AG04450 (cell line): Measurements from ENCODE around the gene TMEM126A. TPM values are rescaled to one million over a fixed set of nuclear protein-coding genes. Genes with fewer than 3 reads are reported as not detected.

Source experiments
- CTCF ChIA-PET: fragments of 300-600, 350-600 bp; formaldehyde crosslinking; extraction: SDS; loops from one replicate; lab custom pipeline; 2022; ENCODE audit warnings: antibody characterized with exemption, inconsistent platforms; lab: Charles Lee
- POLR2A ChIA-PET: fragments of 350-600 bp; formaldehyde crosslinking; extraction: SDS; loops from one replicate; lab custom pipeline; 2021; ENCODE audit warnings: antibody characterized with exemption, inconsistent platforms; lab: Yijun Ruan, JAX
- DNase-seq: peaks from one replicate; pipeline ENCODE4 v3.0.0-alpha.2; 2011; ENCODE audit warnings: low read depth, low spot score
- H3K27ac ChIP-seq: one replicate; pipeline ENCODE4 v1.5.1; 2012; ENCODE audit warnings: low read depth, low read length, control low read depth
- H3K27me3 ChIP-seq: one replicate; pipeline ENCODE4 v1.6.0; 2012; ENCODE audit warnings: low read length; ENCODE audit not compliant: control insufficient read depth, insufficient read depth
- H3K4me3 ChIP-seq: 2 replicates; pipeline ENCODE4 v1.5.1; 2011; ENCODE audit warnings: mild to moderate bottlenecking, low read depth, low read length, control low read depth
- H3K9me3 ChIP-seq: 2 replicates; pipeline ENCODE4 v1.5.1; 2012; ENCODE audit warnings: low read length; ENCODE audit not compliant: control insufficient read depth, insufficient read depth
- CTCF ChIP-seq: IDR thresholded peaks from 2 replicates; pipeline ENCODE4 v1.5.1; 2011; ENCODE audit warnings: low read depth, low read length, control low read depth, inconsistent platforms
- polyA plus RNA-seq: library from polyadenylated mRNA; depleted of rRNA; stranded (reverse); fragments of >200 nt; gene quantifications from 2 replicates; pipeline ENCODE4 v1.2.3, GENCODE V29; 2011

Gene TMEM126A
- polyA plus RNA-seq, 1 experiment: 104 TPM

GRCh38 chr11:85658180-85658579 is 10.4 kb downstream of the TMEM126A start:
- CTCF ChIA-PET: interaction anchor here (1.6 kb wide), 1 partner anchor 8 kb away, joined by 4 read pairs; no protein-coding TSS in a partner anchor
- Histone ChIP-seq H3K27ac (no peak overlapping the region), H3K27me3 (no peaks in the 10 kb centered on the region), H3K9me3 (no peaks in the 10 kb centered on the region), H3K4me3 (no peak overlapping the region)
- no peak for DNase-seq
- no peak for TF ChIP-seq CTCF
- POLR2A ChIA-PET: no interaction called here

DNA sequence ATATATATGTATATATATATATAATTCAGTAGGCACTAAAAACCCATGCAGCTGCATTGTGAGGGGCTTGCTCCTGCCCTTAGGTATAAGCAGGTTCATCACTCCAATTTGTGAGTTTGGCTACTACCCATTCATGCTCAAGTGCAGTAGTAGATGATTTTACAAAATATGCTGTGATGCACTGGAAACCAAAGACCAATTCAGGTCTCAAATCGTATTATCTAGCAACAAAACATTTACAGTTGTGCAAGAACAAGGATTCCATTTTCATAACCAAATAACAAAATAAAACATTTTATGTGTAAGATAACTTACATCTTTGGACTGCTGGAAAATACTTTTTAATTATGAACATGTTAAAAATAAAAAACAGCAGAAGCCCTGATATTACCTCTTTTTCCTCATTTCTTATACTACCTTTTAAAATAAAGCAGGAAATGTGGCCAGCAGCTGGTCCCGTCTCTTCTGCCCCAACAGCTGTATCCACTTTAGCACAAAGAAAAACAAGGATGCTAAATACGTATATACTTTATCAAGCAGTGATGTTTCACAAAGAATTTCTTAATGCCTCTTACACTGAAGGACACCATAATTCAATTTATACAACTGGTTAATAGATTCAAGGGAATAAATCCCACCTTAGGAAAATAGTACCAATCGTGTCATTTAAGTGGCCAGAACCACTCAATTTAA is 14.4 kb downstream of the TMEM126A start:
- ChIA-PET POLR2A (interaction anchor here (0.7 to 4.3 kb wide), 3 partner anchors 13 to 497 kb away, joined by 3 to 43 read pairs (median 19); partner anchors contain the start of genes CCDC89 and TMEM126A), CTCF (interaction anchor here (0.5 kb wide), 1 partner anchor 79 kb away, joined by 3 read pairs; no protein-coding TSS in a partner anchor)
- no peaks in the 10 kb centered on the region for H3K27me3 ChIP-seq
- H3K27ac ChIP-seq: no peak overlapping the region
- TF ChIP-seq CTCF: no peak
- H3K9me3 ChIP-seq: peaks cover 2% of the 10 kb centered on the region; the same call in 1 of the 2 replicates
- DNase-seq: no peak
- H3K4me3 ChIP-seq: peak overlapping the region; percentile 91

GRCh38 chr11:85663080-85663752 is 15.4 kb downstream of the TMEM126A start:
- ChIA-PET CTCF (interaction anchor here (0.9 kb wide), 1 partner anchor 67 kb away, joined by 3 read pairs; no protein-coding TSS in a partner anchor), POLR2A (interaction anchor here (0.6 to 4.3 kb wide), 4 partner anchors 15 to 665 kb away, joined by 3 to 43 read pairs (median 13); partner anchors contain the start of genes CCDC89 and TMEM126A)
- no peak overlapping the region for H3K27ac ChIP-seq
- TF ChIP-seq CTCF: no peak
- no peak for DNase-seq
- peak overlapping the region; percentile 91 for H3K4me3 ChIP-seq
- H3K9me3 ChIP-seq: peaks cover 2% of the 10 kb centered on the region; the same call in 1 of the 2 replicates
- no peaks in the 10 kb centered on the region for H3K27me3 ChIP-seq

DNA sequence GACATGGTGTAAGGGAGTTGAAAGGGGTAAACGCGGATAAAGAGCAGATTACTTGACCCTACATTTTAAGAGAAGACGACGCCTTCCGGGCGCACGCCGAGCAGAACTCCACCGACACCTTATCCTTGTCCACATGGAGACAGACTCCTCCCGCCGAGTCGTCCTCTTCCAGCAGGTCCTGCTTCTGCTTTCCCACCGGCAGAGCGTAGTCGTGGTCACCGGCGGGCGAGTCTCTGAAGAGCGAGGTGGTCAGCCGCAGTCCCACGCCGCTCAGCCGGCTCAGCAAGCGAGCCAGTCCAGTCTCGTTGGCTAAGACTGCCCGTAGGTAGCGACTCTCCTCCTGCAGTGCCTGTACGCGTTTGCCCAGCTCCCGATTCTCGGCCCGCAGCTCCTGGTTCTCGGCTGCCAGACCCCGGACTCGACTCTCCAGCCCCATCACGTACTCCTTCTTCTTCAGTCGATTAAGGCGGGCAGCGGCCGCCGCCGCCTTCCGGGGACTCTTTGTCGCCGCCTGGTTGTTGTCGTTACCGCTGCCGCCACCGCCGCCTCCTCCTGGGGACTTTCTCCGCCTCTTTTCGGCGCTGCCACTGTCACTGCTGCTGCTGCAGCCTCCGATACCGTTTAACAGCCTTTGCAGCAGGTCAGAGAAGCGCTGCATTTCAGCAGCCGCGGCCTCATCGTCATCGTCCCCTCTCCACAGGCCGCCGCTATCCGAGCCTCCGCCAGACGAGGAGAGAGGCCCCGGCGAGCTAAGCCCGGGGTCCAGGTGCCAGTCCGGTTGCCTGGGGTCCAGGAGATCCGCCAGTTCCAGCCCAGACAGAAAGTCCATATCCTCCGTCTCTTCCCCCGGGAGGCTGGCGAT is 16.2 kb downstream of the TMEM126A start:
- ChIA-PET CTCF (interaction anchor here (0.7 to 1.3 kb wide), 4 partner anchors 21 to 883 kb away, joined by 3 to 5 read pairs (median 3); no protein-coding TSS in a partner anchor), POLR2A (interaction anchor here (0.5 to 4.3 kb wide), 5 partner anchors 15 to 153 kb away, joined by 3 to 43 read pairs (median 7); partner anchors contain the start of genes CCDC89 and TMEM126A)
- DNase-seq: no peak
- H3K27me3 ChIP-seq: no peaks in the 10 kb centered on the region
- H3K9me3 ChIP-seq: peaks cover 2% of the 10 kb centered on the region; the same call in 1 of the 2 replicates
- H3K27ac ChIP-seq: peak overlapping the region; percentile 97
- TF ChIP-seq CTCF: peak; percentile 35; the same call in 1 of the 2 replicates
- peak overlapping the region; percentile 91 for H3K4me3 ChIP-seq
